Hepatocyte (in vitro differentiated cells): Measurements from ENCODE around the gene CROCC2. TPM values are rescaled to one million over a fixed set of nuclear protein-coding genes. Genes with fewer than 3 reads are reported as not detected.

Source experiments
- DNase-seq: peaks from one replicate; pipeline ENCODE4 v3.0.0-alpha.2; 2016; ENCODE audit warnings: low spot score
- H2AFZ ChIP-seq: fragments of 200-600 bp; sonication (generic); 2 replicates; pipeline ENCODE4 v1.6.0; 2016; ENCODE audit warnings: antibody characterized with exemption, mild to moderate bottlenecking
- H3K27ac ChIP-seq: fragments of 200-600 bp; sonication (generic); 2 replicates; pipeline ENCODE4 v1.5.1; 2016; ENCODE audit warnings: mild to moderate bottlenecking
- H3K27me3 ChIP-seq: fragments of 200-600 bp; sonication (generic); 2 replicates; pipeline ENCODE4 v1.6.1; 2016
- H3K36me3 ChIP-seq: fragments of 200-600 bp; sonication (generic); replicated peaks from 2 replicates; pipeline ENCODE4 v1.5.1; 2016; ENCODE audit warnings: low read depth; ENCODE audit not compliant: insufficient read depth
- H3K4me1 ChIP-seq: fragments of 200-600 bp; sonication (generic); 2 replicates; pipeline ENCODE4 v1.5.1; 2016; ENCODE audit warnings: mild to moderate bottlenecking, moderate library complexity; ENCODE audit not compliant: insufficient read depth
- H3K4me2 ChIP-seq: fragments of 200-600 bp; sonication (generic); 2 replicates; pipeline ENCODE4 v1.6.0; 2016
- H3K4me3 ChIP-seq: fragments of 200-600 bp; sonication (generic); 2 replicates; pipeline ENCODE4 v1.5.1; 2016; ENCODE audit warnings: mild to moderate bottlenecking
- H3K79me2 ChIP-seq: fragments of 200-600 bp; sonication (generic); 2 replicates; pipeline ENCODE4 v1.6.0; 2017; ENCODE audit warnings: mild to moderate bottlenecking
- H3K9me2 ChIP-seq: fragments of 200-600 bp; sonication (generic); replicated peaks from 2 replicates; pipeline ENCODE4 v1.6.0; 2017; ENCODE audit warnings: mild to moderate bottlenecking; ENCODE audit not compliant: insufficient read depth
- H3K9me3 ChIP-seq: fragments of 200-600 bp; sonication (generic); 2 replicates; pipeline ENCODE4 v1.5.1; 2016; ENCODE audit warnings: low read depth, mild to moderate bottlenecking
- H4K20me1 ChIP-seq: fragments of 200-600 bp; sonication (generic); 2 replicates; pipeline ENCODE4 v1.6.0; 2016; ENCODE audit warnings: mild to moderate bottlenecking; ENCODE audit not compliant: insufficient read depth, poor library complexity, severe bottlenecking
- CTCF ChIP-seq: fragments of 200-600 bp; sonication (generic); IDR thresholded peaks from 2 replicates; pipeline ENCODE4 v1.5.1; 2016; ENCODE audit warnings: antibody characterized with exemption, mild to moderate bottlenecking; ENCODE audit not compliant: poor library complexity
- EZH2 ChIP-seq: fragments of 200-600 bp; sonication (generic); IDR thresholded peaks from 2 replicates; pipeline ENCODE4 v1.6.1; 2016; ENCODE audit warnings: antibody characterized with exemption, mild to moderate bottlenecking, borderline replicate concordance
- EZH2phosphoT487 ChIP-seq: fragments of 200-600 bp; sonication (generic); IDR thresholded peaks from one replicate; pipeline ENCODE4 v1.6.1; 2018; ENCODE audit warnings: antibody characterized with exemption, mild to moderate bottlenecking, low read depth, moderate library complexity; ENCODE audit not compliant: unreplicated experiment, severe bottlenecking
- WGBS: methylation state at CpG from one replicate; pipeline ENCODE4 v1.1.6; 2016; ENCODE audit warnings: low lambda C conversion rate; ENCODE audit errors: missing lambda C conversion rate; 5-methylcytosine and 5-hydroxymethylcytosine counted together
- polyA plus RNA-seq: library from polyadenylated mRNA; unstranded; fragments of >200 nt; fragmentation: Nextera tagmentation; extraction: Ambion mirVana; gene quantifications from 2 replicates; pipeline ENCODE4 v1.2.1, GENCODE V29; 2016
- total RNA-seq: library from RNA; depleted of rRNA; stranded (reverse); fragments of >200 nt; gene quantifications from 2 replicates; pipeline ENCODE4 v1.2.3, GENCODE V29; 2014

The CROCC2 gene
- total and polyA plus RNA-seq, 2 experiments from 2014 or later: 0.04 to 0.10 TPM

GRCh38 chr2:241009191-241009590 is 103.1 kb downstream of the CROCC2 start:
- Histone ChIP-seq H3K4me2 (peak overlapping the region; percentile 78), H3K79me2 (no peaks in the 10 kb centered on the region), H3K4me1 (peaks cover 17% of the 10 kb centered on the region), H4K20me1 (no peaks in the 10 kb centered on the region), H3K27ac (peak overlapping the region; percentile 64), H3K9me2 (no peaks in the 10 kb centered on the region), H3K36me3 (no peaks in the 10 kb centered on the region), H3K27me3 (no peaks in the 10 kb centered on the region), H2AFZ (no peak overlapping the region), H3K4me3 (no peak overlapping the region), H3K9me3 (no peaks in the 10 kb centered on the region)
- WGBS: 92% methylated on average over 2 of the region's 2 CpGs
- DNase-seq: peak; percentile 2
- TF ChIP-seq CTCF (no peak), EZH2 (no peak)

GRCh38 chr2:241009601-241010530 is 103.7 kb downstream of the CROCC2 start:
- Histone ChIP-seq H3K79me2 (no peaks in the 10 kb centered on the region), H3K27ac (peak overlapping the region; percentile 64), H2AFZ (peak overlapping the region; percentile 42), H3K4me3 (no peak overlapping the region), H3K27me3 (no peaks in the 10 kb centered on the region), H3K4me1 (peaks cover 17% of the 10 kb centered on the region), H3K9me3 (no peaks in the 10 kb centered on the region), H3K36me3 (no peaks in the 10 kb centered on the region), H3K4me2 (peak overlapping the region; percentile 78), H3K9me2 (no peaks in the 10 kb centered on the region), H4K20me1 (no peaks in the 10 kb centered on the region)
- 16% methylated on average over 28 of the region's 28 CpGs for WGBS
- TF ChIP-seq EZH2: no peak
- no peak for TF ChIP-seq EZH2phosphoT487
- no peak for TF ChIP-seq CTCF
- DNase-seq: peak; percentile 60

- TF ChIP-seq CTCF: no peak
- no peak for TF ChIP-seq EZH2phosphoT487
- TF ChIP-seq EZH2: no peak
- H3K79me2 ChIP-seq: no peaks in the 10 kb centered on the region
- H2AFZ ChIP-seq: no peak overlapping the region
- H3K4me2 ChIP-seq: peak overlapping the region; percentile 78
- peaks cover 17% of the 10 kb centered on the region for H3K4me1 ChIP-seq
- no peak for DNase-seq
- 73% methylated on average over 12 of the region's 12 CpGs for WGBS
- no peak overlapping the region for H3K4me3 ChIP-seq
- H3K27ac ChIP-seq: peak overlapping the region; percentile 64
- no peaks in the 10 kb centered on the region for H4K20me1 ChIP-seq
- no peaks in the 10 kb centered on the region for H3K27me3 ChIP-seq
- no peaks in the 10 kb centered on the region for H3K36me3 ChIP-seq
- no peaks in the 10 kb centered on the region for H3K9me3 ChIP-seq
- no peaks in the 10 kb centered on the region for H3K9me2 ChIP-seq
These were observed 104.6 kb downstream of the CROCC2 start for GRCh38 chr2:241010531-241011295.
